ENCODE measurements around the gene ZDHHC16.
"Not testable (repeated sequence)": the region's sequence is repeated elsewhere in the genome, so short reads cannot be mapped to it uniquely, and the experiment has no call there.

Gene ZDHHC16

DNA sequence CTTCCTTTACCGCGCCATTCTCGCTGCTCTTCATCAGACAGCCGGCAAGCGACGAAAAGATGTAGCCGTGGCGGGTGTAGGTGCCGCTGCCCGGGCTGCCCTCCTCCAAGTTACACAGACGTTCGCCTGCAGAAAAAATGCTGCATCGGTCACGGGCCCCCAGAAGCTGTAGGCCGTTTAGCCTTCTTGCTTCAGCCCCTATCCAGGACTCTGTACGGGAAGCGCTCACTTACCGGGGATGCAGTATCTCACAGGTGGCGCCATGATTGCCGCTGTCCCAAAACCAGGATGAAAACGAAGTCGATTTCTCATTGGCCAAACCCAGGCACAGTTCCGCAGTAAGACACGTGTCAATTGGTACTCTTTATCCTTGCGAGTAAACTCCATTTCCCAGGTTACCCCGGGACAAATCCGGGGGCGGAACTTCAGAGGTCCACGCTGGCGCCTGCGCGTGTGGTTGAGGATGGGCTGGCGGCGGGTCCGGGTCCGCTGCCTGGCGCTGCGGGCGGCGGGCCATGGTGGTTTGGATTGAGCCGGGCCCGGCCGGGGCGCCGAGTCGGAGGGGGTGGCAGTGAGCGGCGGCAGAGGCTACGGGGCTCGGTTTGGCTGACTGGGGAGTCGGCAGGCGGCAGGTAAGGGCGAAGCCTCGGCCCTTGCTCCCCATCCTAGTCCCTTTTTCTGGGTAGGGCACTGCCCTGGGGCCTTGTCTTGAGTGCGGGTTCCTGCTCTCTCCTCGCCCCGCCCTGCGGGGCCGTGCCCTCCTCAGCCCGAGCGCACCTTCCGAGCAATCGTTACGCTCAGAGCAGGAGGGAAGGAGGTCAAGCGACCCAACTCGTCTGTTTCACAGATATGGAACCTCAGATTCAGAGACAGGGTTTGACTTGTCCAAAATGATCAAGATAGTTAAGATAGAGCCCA is at the start of gene ZDHHC16, which contains the start of gene EXOSC1:
Gene ZDHHC16, plus strand, starts transcription at position 454 of the 918 bp plus-strand sequence. CDS start 5,501 bp downstream, outside the sequence.
Gene EXOSC1, minus strand, starts transcription at position 285 of the 918 bp plus-strand sequence. Its CDS starts 21 bp downstream, at position 264.
- peak; percentile 96 for DNase-seq

DNA sequence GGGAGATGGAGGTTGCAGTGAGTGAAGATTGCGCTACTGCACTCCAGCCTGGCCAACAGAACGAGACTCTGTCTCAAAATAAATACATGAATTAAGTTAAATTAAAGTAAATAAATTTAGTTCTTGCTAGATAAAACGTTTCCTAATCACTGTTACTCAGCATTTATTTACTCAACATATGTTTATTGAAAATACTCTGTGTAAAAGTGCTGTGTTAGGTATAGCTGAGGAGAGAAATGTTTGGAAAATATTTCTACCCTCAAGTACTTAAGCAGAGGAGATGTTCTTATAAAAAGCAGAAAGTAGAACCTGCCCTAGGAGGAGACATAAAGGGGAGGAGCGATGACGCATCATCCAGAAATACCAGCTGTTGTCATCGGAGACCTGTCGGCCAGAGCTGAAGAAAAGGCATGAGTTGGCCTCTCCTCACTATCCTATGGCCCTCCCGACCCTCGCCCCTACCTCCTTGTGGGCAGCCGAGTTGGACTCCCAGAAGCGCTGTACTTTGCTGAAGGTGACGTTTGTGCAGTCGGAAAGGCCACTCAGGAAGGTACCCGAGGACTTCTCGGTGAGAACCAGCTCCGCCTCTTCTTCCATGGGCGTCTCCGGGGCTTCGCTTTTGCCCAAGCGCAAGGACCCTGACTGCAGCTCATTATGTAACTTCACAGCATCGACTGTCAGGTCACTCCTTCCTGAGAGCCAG is 46.0 kb upstream of the ZDHHC16 start:
- DNase-seq: peak; percentile 59

DNA sequence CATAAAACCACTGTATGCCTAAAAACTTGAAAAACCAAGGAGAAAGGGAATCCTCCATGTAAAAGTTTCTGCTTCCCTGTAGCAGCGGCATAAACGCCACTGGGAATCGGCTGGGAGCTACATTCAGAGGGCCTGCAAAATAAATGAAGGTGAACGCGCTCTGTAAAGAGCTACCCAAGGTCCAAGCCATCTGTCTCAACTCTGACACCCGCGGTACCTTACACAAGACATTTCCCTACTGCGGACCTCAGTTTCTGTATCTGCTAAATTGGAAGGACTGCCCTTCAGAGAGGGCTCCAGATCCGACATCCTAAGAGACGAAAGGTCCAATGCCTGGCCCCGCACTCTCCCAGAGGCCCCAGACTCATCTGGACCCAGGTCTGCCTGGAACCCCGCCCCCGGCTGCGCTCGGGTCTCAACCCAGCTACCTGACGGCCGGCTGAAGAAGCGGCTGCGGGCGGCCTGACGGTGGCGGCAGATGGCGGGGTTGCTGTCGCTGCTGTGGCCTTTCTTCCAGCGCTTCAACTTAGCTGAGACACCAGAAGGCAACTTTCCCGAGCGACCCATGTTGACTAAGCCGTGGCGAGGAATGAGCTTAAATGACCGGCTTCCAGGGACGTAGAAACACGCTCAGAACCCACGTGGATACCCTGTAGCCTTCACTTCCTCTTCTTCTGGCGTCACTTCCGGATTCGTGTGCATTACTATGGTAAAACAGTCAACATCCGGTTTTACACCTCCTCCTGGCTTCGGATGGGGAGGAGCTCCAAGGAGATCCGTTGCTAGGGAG is 45.1 kb upstream of the ZDHHC16 start, which contains the start of gene RRP12:
Gene RRP12, minus strand, starts transcription at position 676 of the 790 bp plus-strand sequence. Its CDS starts 109 bp downstream, at position 567.
- DNase-seq: peak; percentile 99

DNA sequence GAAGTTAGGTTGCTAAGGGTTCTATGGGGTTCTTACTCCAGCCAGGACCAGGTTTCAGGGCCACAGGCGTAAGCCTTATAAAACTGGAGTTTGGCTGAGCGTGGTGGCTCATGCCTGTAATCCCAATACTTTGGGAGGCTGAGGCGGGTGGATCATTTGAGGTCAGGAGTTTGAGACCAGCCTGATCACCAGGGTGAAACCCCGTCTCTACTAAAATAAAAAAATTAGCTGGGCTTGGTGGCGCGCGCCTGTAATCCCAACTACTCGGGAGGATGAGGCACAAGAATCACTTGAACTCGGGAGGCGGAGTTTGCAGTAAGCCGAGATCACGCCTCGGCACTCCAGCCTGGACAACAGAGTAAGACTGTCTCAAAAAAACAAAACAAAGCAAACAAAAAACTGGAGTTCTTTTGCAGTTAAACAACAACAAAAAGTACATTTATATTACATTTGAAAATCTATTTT is 44.5 kb upstream of the ZDHHC16 start:
- DNase-seq: no peak

GRCh38 chr10:97404044-97404443 is 41.9 kb upstream of the ZDHHC16 start:
- DNase-seq: no peak

DNA sequence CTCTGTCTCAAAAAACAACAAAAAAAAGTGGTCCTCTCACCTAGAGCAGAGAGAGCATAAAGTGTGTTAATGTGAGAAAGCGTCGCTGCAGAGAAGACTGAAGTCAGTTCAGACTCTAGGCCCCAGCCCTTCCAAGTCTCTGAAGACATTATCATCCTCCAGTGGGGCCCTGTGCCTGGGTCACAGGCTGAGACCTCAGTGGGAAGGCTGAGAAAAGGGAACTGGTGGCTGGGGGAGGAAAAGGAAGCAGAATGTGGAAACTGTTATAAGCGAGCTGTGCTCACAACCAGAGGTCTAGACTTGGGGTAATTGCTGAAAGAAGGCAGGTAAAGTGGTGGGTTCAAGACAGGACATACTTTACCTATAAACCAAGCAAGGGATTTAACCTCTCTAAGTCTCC is 39.9 kb upstream of the ZDHHC16 start:
- no peak for DNase-seq

DNA sequence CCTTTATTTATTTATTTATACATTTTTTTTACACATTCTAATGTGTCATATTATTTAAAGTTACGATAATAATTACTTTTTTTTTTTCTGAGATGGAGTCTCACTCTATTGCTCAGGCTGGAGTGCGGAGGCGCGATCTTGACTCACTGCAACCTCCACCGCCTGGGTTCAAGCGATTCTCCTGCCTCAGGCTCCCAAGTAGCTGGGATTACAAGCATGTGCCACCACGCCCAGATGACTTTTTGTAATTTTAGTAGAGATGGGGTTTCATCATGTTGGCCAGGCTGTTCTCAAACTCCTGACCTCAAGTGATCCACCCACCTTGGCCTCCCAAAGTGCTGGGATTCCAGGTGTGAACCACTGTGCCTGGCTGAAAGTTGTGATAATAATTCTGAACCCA is 39.5 kb upstream of the ZDHHC16 start:
- not testable (repeated sequence) for DNase-seq

DNA sequence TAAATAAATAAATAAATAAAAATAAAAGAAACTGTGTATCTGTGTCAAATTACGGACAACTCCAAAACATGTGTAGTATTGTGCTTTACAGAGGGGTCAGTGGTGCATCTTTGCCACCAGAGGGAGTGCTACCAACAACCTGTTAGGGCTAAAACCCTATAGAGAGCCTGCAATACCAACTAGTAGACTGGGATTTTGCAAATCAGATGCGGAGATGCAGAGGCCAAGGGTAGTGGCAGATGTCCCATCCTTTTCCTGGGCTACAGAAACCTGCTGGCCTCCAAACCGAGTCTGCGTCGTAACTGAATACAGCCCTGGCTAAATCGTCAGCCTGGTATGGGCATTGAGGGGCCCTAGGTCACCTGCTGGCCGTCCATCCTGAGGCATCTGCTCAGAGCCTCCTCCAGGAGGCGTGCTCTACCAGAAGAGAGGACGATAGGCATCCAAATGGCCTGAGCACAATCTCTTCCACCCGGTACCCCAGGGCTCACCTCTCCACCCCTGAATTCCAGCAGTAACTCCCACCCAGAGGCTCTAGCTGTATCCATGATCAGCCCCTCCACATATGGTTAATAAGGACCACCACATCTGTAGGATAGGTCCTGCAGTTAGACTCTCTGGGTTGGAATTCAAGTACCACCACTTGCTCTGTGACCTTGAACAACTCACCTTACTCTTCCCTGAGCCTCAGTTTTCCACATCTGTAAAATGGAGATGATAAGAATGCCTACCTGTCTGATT is 38.6 kb upstream of the ZDHHC16 start:
- peak; percentile 73 for DNase-seq

- DNase-seq: no peak
Observed at GRCh38 chr10:97407952-97408248, 38.1 kb upstream of the ZDHHC16 start.

DNA sequence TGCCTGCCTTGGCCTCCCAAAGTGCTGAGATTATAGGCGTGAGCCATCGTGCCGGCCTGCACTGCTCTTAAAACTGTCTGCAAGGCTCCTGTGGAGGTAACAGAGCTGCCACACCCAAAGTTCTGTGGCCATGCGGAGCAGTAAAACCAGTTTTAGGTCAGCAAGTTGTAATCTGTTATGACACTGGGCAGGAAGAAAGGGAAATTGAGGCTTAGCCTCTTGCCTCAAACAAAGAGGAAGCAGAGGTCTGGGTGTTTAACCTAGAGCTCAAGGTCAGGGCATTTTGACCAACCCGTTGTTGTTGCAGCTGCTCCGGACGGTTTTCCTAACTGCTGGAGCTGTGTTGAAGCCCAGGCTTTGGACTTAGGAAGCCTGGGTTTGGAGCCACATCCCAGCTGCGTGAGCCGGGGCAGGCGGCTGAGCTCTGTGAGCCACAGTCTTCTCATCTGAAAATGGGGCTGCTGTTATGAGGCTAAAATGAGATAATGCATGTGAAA is 37.4 kb upstream of the ZDHHC16 start:
- DNase-seq: no peak

DNA sequence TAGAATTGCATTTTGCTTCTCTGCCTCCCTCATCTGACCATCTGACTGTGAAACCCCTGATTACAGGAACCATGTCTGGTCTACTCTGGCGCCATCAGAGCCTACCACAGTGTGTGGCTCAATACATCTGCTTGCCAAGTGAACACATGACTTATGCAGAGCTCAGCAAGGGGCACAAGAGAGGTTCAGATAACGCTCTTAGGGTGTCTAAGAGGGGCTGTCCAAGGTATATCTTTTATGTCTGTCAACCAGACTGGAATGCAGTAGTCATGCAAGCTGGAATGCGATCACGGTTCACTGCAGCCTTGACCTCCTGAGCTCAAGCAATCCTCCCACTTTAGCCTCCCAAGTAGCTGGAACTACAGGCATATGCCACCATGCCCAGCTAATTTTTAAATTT is 34.6 kb upstream of the ZDHHC16 start:
- peak; percentile 41 for DNase-seq

- no peak for DNase-seq
Observed at GRCh38 chr10:97412891-97413304, 33.1 kb upstream of the ZDHHC16 start.

DNA sequence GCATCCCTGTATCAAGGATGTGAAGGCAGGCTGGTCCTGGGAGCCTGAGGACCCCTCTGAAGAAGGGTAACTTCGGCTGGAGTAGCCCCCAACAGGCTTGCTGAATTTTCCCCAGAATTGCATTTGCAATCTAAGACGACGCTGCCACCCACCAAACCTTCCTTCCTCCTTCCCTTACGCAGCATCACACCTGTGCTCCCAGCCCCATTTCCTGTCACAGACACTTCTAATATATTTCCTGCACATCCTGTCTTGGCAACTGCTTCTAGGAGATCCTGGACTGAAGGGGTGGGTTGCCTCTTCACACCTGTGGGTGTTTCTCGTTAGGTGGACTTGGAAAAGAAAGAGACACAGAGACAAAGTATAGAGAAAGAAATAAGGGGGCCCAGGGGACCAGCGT is 29.4 kb upstream of the ZDHHC16 start:
- no peak for DNase-seq

- DNase-seq: not testable (repeated sequence)
Observed at GRCh38 chr10:97423757-97424098, 22.2 kb upstream of the ZDHHC16 start.

DNA sequence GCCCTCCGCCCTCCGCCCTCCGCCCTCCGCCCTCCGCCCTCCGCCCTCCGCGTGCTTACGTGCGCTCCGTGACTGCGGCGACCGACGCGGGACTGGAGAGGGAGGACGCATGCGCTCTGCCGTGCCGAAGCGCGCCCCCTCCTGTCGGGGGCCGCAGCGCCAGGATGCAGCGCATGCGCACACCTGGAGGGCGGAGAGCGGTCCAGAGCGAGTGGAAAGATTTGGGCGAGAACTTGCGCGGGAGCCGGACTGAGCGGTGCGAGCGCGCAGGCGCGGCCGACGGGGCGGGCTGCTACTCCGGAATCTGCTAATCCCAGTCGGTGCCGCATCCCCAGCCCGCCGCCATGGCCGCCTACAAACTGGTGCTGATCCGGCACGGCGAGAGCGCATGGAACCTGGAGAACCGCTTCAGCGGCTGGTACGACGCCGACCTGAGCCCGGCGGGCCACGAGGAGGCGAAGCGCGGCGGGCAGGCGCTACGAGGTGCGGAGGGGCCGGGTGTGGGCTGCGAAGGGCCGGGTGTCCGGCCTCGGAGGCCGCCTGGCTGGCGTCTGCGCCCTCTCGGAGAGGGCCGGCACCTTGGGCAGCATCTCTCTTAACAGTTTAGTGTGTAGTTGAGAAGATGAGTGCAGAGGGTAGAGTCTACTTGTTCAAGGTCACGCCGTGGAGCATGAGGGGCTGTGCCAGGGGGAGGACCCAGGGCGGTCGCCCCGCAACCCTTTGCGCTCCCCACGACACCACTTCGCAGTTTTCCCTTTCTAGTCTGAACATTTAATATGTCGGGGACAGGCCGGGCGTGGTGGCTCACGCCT is 19.8 kb upstream of the ZDHHC16 start, which contains the start of gene PGAM1:
Gene PGAM1, plus strand, starts transcription at position 228 of the 812 bp plus-strand sequence. Its CDS starts 117 bp downstream, at position 345.
- peak; percentile 96 for DNase-seq

DNA sequence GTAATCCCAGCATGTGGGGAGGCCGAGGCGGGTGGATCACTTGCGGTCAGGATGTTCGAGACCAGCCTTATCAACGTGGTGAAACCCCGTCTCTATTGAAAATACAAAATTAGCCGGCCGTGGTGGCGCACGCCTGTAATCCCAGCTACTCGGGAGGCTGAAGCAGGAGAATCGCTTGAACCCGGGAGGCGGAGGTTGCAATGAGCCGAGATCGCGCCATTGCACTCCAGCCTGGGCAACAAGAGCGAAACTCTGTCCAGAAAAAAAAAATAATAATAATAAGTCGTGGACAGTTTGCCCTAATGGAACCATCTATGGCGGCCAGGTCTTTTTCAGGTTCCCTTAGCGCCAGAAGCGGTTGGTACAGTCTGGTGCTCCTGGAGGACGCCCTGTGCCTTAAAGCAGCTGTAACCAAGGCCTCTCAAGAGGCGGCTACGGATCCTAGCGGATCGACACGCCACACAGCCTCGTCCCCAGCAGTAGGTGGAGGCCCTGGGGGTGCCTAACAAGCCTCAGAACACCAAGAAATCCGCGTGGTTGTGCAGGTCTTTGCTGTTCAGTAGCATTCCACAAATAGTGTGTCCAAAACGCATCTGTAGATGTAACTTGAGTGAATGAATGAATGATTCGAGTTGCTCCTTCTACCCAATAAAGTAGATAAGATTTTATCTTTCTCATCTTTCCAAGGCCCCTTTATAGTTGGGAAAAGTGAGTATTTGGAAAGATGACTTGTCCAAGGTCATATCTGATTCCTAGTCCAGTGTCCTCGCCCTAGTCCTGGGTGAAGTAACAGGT is 19.0 kb upstream of the ZDHHC16 start:
- DNase-seq: peak; percentile 9

GRCh38 chr10:97427571-97428179 is 18.3 kb upstream of the ZDHHC16 start:
- DNase-seq: peak; percentile 48

DNA sequence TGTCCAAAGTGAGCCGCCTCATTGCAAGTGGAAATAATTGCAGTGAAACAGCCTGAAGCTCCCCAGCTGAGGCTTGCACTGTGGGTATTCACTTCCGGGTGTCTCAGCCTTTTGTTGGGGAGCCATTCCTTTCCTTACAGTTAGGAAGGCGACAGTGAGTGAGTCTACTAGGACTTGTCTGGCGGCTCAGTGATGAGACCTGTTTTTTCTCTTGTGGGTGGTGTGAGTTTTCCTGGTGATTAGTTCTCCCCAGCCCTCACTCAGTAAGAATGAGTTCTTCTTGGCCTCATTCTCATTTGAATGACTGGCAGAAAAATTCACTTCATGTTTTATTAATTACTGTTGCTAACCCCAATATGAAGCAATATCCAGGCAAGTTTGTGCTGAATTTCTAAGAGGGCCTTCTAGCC is 17.4 kb upstream of the ZDHHC16 start:
- peak; percentile 45 for DNase-seq

- no peak for DNase-seq
Observed at GRCh38 chr10:97434055-97434454, 11.9 kb upstream of the ZDHHC16 start.

GRCh38 chr10:97434557-97434956 is 11.4 kb upstream of the ZDHHC16 start:
- DNase-seq: no peak
